ENCODE measurements around the gene GPR37. TPM values are rescaled to one million over a fixed set of nuclear protein-coding genes. Genes with fewer than 3 reads are reported as not detected.

The GPR37 gene
- polyA plus RNA-seq, 2 of the 4 experiments (the other 2 are of a cell fraction): 0.35 to 0.61 TPM

- DNase-seq (ENCODE audit: low read depth in 1 of 2, low spot score in 1 of 2): no peak
- Histone ChIP-seq H3K9me3 (no peaks in the 10 kb centered on the region), H3K4me1 (no peaks in the 10 kb centered on the region), H3K27ac (no peak overlapping the region), H3K4me3 (no peak overlapping the region), H3K4me2 (no peak overlapping the region)
- no peak for FAIRE-seq
- ChIA-PET POLR2A (no interaction called here), CTCF (interaction anchor here (1.6 kb wide), 1 partner anchor 626 kb away, joined by 6 read pairs; no protein-coding TSS in a partner anchor)
- no peak for ATAC-seq
- TF ChIP-seq CEBPB (IDR thresholded peaks at IDR 0.05) (no peak), E2F6 (IDR thresholded peaks at IDR 0.05; ENCODE audit: borderline replicate concordance, low read depth) (no peak), JUN (IDR thresholded peaks at IDR 0.05) (no peak), EP300 (IDR thresholded peaks at IDR 0.05) (no peak), CTCF (IDR thresholded peaks at IDR 0.05) (no peak), MYC (IDR thresholded peaks at IDR 0.05; ENCODE audit: borderline replicate concordance, low read length) (no peak), ZFP36 (IDR thresholded peaks at IDR 0.05; ENCODE audit: borderline replicate concordance, partially characterized antibody) (no peak), NPAS2 (CRISPR knock-in tag; IDR thresholded peaks at IDR 0.05; ENCODE audit: borderline replicate concordance) (no peak), CBX2 (IDR thresholded peaks at IDR 0.05; ENCODE audit: borderline replicate concordance, low read depth) (no peak), RNF2 (IDR thresholded peaks at IDR 0.05; ENCODE audit: borderline replicate concordance, low read depth) (no peak), ESRRA (IDR thresholded peaks at IDR 0.05; ENCODE audit: borderline replicate concordance, low read length) (no peak), FOXS1 (CRISPR knock-in tag; IDR thresholded peaks at IDR 0.05) (no peak), FOSL2 (IDR thresholded peaks at IDR 0.05) (no peak), FOSL2 (CRISPR knock-in tag; IDR thresholded peaks at IDR 0.05) (no peak), HMGXB4 (CRISPR knock-in tag; IDR thresholded peaks at IDR 0.05; ENCODE audit: borderline replicate concordance) (no peak), HDAC2 (IDR thresholded peaks at IDR 0.05) (no peak), POLR2AphosphoS2 (conservative IDR thresholded peaks at IDR 0.05; ENCODE audit: low read length) (no peak), ZSCAN20 (CRISPR knock-in tag; IDR thresholded peaks at IDR 0.05) (no peak), GATA3 (IDR thresholded peaks at IDR 0.05; ENCODE audit: borderline replicate concordance) (no peak), ZC3H11A (IDR thresholded peaks at IDR 0.05) (no peak)
- 48% methylated on average over 1 of the region's 1 CpG for WGBS (ENCODE audit: missing lambda C conversion rate)
Measured at GRCh38 chr7:124780608-124781007, 15.0 kb upstream of the GPR37 start.

- TF ChIP-seq JUN (IDR thresholded peaks at IDR 0.05) (no peak), HOXB13 (CRISPR knock-in tag; IDR thresholded peaks at IDR 0.05; ENCODE audit: low read depth) (no peak), EHMT2 (IDR thresholded peaks at IDR 0.05; ENCODE audit: low read depth) (no peak), EP300 (IDR thresholded peaks at IDR 0.05) (no peak), BHLHE40 (IDR thresholded peaks at IDR 0.05; ENCODE audit: low read depth, low read length) (no peak), HDAC2 (IDR thresholded peaks at IDR 0.05) (no peak), PHF8 (IDR thresholded peaks at IDR 0.05; ENCODE audit: borderline replicate concordance, low read depth) (no peak), ZSCAN20 (CRISPR knock-in tag; IDR thresholded peaks at IDR 0.05) (no peak), FOSB (CRISPR knock-in tag; IDR thresholded peaks at IDR 0.05) (no peak), CHD4 (IDR thresholded peaks at IDR 0.05; ENCODE audit: borderline replicate concordance) (no peak), HOXA7 (CRISPR knock-in tag; IDR thresholded peaks at IDR 0.05) (no peak), KDM5A (IDR thresholded peaks at IDR 0.05) (no peak), TP53 (CRISPR knock-in tag; IDR thresholded peaks at IDR 0.05) (no peak), USF2 (IDR thresholded peaks at IDR 0.05) (no peak), RFX5 (IDR thresholded peaks at IDR 0.05) (no peak), HES2 (IDR thresholded peaks at IDR 0.05) (no peak), KDM1A (IDR thresholded peaks at IDR 0.05; ENCODE audit: low read depth) (no peak), CBX2 (IDR thresholded peaks at IDR 0.05; ENCODE audit: borderline replicate concordance, low read depth) (no peak), SREBF2 (IDR thresholded peaks at IDR 0.05) (no peak)
- ChIA-PET POLR2A (no interaction called here), CTCF (interaction anchor here (0.6 to 1.6 kb wide), 2 partner anchors 18 to 625 kb away, joined by 5 to 6 read pairs; no protein-coding TSS in a partner anchor)
- no peak overlapping the region for H3K4me2 ChIP-seq
- no peaks in the 10 kb centered on the region for H3K9me3 ChIP-seq
- H3K4me3 ChIP-seq: no peak overlapping the region
- no peak for DNase-seq (ENCODE audit: low read depth in 1 of 2, low spot score in 1 of 2)
- no peak for FAIRE-seq
- no peaks in the 10 kb centered on the region for H3K4me1 ChIP-seq
- H3K27ac ChIP-seq: no peak overlapping the region
- no peak for ATAC-seq
Measured at GRCh38 chr7:124780056-124780455, 14.5 kb upstream of the GPR37 start.
